22Rv1 (cell line): ENCODE data around the gene DKK3.

ENCODE experiments used
- ZFX ChIP-seq: fragments of 450-650 bp; IDR thresholded peaks from 2 replicates; pipeline ENCODE4 v1.6.1; 2017; ENCODE audit warnings: antibody characterized with exemption, borderline replicate concordance
- TF ChIP-seq, protein P1 (sequence below): fragments of 450-650 bp; IDR thresholded peaks from 2 replicates; pipeline ENCODE4 v1.5.1; 2017; ENCODE audit warnings: mild to moderate bottlenecking

GRCh38 chr11:12009617-12010321 is 1.3 kb upstream of the DKK3 start:
- no peak for TF ChIP-seq ZFX
- TF ChIP-seq, protein P1, sequence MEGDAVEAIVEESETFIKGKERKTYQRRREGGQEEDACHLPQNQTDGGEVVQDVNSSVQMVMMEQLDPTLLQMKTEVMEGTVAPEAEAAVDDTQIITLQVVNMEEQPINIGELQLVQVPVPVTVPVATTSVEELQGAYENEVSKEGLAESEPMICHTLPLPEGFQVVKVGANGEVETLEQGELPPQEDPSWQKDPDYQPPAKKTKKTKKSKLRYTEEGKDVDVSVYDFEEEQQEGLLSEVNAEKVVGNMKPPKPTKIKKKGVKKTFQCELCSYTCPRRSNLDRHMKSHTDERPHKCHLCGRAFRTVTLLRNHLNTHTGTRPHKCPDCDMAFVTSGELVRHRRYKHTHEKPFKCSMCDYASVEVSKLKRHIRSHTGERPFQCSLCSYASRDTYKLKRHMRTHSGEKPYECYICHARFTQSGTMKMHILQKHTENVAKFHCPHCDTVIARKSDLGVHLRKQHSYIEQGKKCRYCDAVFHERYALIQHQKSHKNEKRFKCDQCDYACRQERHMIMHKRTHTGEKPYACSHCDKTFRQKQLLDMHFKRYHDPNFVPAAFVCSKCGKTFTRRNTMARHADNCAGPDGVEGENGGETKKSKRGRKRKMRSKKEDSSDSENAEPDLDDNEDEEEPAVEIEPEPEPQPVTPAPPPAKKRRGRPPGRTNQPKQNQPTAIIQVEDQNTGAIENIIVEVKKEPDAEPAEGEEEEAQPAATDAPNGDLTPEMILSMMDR = no peak
